Measurements from ENCODE around the gene HOXD3. TPM values are rescaled to one million over a fixed set of nuclear protein-coding genes. Genes with fewer than 3 reads are reported as not detected.

Gene HOXD3
- total and polyA plus RNA-seq, 5 donors from 2014 or later, result not detected

- ATAC-seq (ENCODE audit: low read depth in 2 of 2), result no peak
- H3K27me3 Mint-ChIP-seq, result peaks cover 90% of the 10 kb centered on the region
- H3K9me3 Mint-ChIP-seq, result peaks cover 0 to 8% (median 5%) of the 10 kb centered on the region in 7 donors
- Histone ChIP-seq H3K4me1 (ENCODE audit: control insufficient read depth, insufficient read depth, low read length, poor library complexity, severe bottlenecking) (no peaks in the 10 kb centered on the region), H3K27me3 (ENCODE audit: control insufficient read depth, insufficient read depth, low read length) (peaks cover 38% of the 10 kb centered on the region), H3K9me3 (ENCODE audit: control insufficient read depth in 2 of 2, low read length in 2 of 2) (no peaks in the 10 kb centered on the region), H3K4me3 (ENCODE audit: low read depth, low read length) (no peak overlapping the region), H3K36me3 (ENCODE audit: control insufficient read depth, insufficient read depth, low read length) (no peaks in the 10 kb centered on the region), H3K27ac (ENCODE audit: insufficient read depth, low read length, poor library complexity, severe bottlenecking) (no peak overlapping the region)
- H3K36me3 Mint-ChIP-seq, result peaks cover 4% of the 10 kb centered on the region
- no peak for DNase-seq
- no peak overlapping the region for H3K27ac Mint-ChIP-seq
- H3K4me1 Mint-ChIP-seq, result peaks cover 0 to 6% (median 0%) of the 10 kb centered on the region in 4 donors
- H3K4me3 Mint-ChIP-seq, result no peak overlapping the region
Observed at GRCh38 chr2:176167398-176167797, 10.3 kb downstream of the HOXD3 start.

- H3K36me3 ChIP-seq (ENCODE audit: control insufficient read depth, insufficient read depth, low read length), result no peaks in the 10 kb centered on the region
- H3K9me3 ChIP-seq (ENCODE audit: control insufficient read depth in 2 of 2, low read length in 2 of 2), result no peaks in the 10 kb centered on the region
- peaks cover 39% of the 10 kb centered on the region for H3K27me3 ChIP-seq (ENCODE audit: control insufficient read depth, insufficient read depth, low read length)
- DNase-seq (no peak), ATAC-seq (ENCODE audit: low read depth in 2 of 2) (no peak)
- no peaks in the 10 kb centered on the region for H3K4me1 ChIP-seq (ENCODE audit: control insufficient read depth, insufficient read depth, low read length, poor library complexity, severe bottlenecking)
- no peak overlapping the region for H3K27ac ChIP-seq (ENCODE audit: insufficient read depth, low read length, poor library complexity, severe bottlenecking)
- Mint-ChIP-seq H3K27me3 (peaks cover 92% of the 10 kb centered on the region), H3K36me3 (peaks cover 2% of the 10 kb centered on the region), H3K9me3 (peaks cover 0 to 4% (median under 1%) of the 10 kb centered on the region in 7 donors), H3K4me3 (no peak overlapping the region), H3K27ac (no peak overlapping the region), H3K4me1 (peaks cover 0 to 9% (median 2%) of the 10 kb centered on the region in 4 donors)
- H3K4me3 ChIP-seq (ENCODE audit: low read depth, low read length), result no peak overlapping the region
Observed at GRCh38 chr2:176169181-176169580, 12.1 kb downstream of the HOXD3 start.

GRCh38 chr2:176169711-176170110 lies 12.6 kb downstream of the HOXD3 start:
- Mint-ChIP-seq H3K27ac (no peak overlapping the region), H3K4me1 (peaks cover 0 to 6% (median 2%) of the 10 kb centered on the region in 4 donors), H3K36me3 (no peaks in the 10 kb centered on the region), H3K4me3 (no peak overlapping the region), H3K27me3 (peaks cover 92% of the 10 kb centered on the region), H3K9me3 (peaks cover 0 to 2% (median 0%) of the 10 kb centered on the region in 7 donors)
- peaks cover 34% of the 10 kb centered on the region for H3K27me3 ChIP-seq (ENCODE audit: control insufficient read depth, insufficient read depth, low read length)
- no peaks in the 10 kb centered on the region for H3K9me3 ChIP-seq (ENCODE audit: control insufficient read depth in 2 of 2, low read length in 2 of 2)
- no peaks in the 10 kb centered on the region for H3K4me1 ChIP-seq (ENCODE audit: control insufficient read depth, insufficient read depth, low read length, poor library complexity, severe bottlenecking)
- DNase-seq, result no peak
- ATAC-seq (ENCODE audit: low read depth in 2 of 2), result no peak
- H3K4me3 ChIP-seq (ENCODE audit: low read depth, low read length), result no peak overlapping the region
- no peaks in the 10 kb centered on the region for H3K36me3 ChIP-seq (ENCODE audit: control insufficient read depth, insufficient read depth, low read length)
- H3K27ac ChIP-seq (ENCODE audit: insufficient read depth, low read length, poor library complexity, severe bottlenecking), result no peak overlapping the region

GRCh38 chr2:176170602-176171305 lies 13.6 kb downstream of the HOXD3 start:
- H3K36me3 Mint-ChIP-seq, result no peaks in the 10 kb centered on the region
- Histone ChIP-seq H3K27me3 (ENCODE audit: control insufficient read depth, insufficient read depth, low read length) (peaks cover 35% of the 10 kb centered on the region), H3K4me1 (ENCODE audit: control insufficient read depth, insufficient read depth, low read length, poor library complexity, severe bottlenecking) (no peaks in the 10 kb centered on the region), H3K4me3 (ENCODE audit: low read depth, low read length) (no peak overlapping the region), H3K36me3 (ENCODE audit: control insufficient read depth, insufficient read depth, low read length) (no peaks in the 10 kb centered on the region), H3K9me3 (ENCODE audit: control insufficient read depth in 2 of 2, low read length in 2 of 2) (no peaks in the 10 kb centered on the region), H3K27ac (ENCODE audit: insufficient read depth, low read length, poor library complexity, severe bottlenecking) (no peak overlapping the region)
- peaks cover 0 to 8% (median 2%) of the 10 kb centered on the region in 4 donors for H3K4me1 Mint-ChIP-seq
- H3K9me3 Mint-ChIP-seq, result peaks cover 0 to 2% (median 0%) of the 10 kb centered on the region in 7 donors
- peak overlapping the region in 1 of 4 donors; percentile 26 for H3K4me3 Mint-ChIP-seq
- no peak overlapping the region for H3K27ac Mint-ChIP-seq
- H3K27me3 Mint-ChIP-seq, result peaks cover 92% of the 10 kb centered on the region
- ATAC-seq (ENCODE audit: low read depth in 2 of 2), result no peak
- no peak for DNase-seq

- Histone ChIP-seq H3K4me1 (ENCODE audit: control insufficient read depth, insufficient read depth, low read length, poor library complexity, severe bottlenecking) (no peaks in the 10 kb centered on the region), H3K4me3 (ENCODE audit: low read depth, low read length) (no peak overlapping the region), H3K27ac (ENCODE audit: insufficient read depth, low read length, poor library complexity, severe bottlenecking) (no peak overlapping the region), H3K9me3 (ENCODE audit: control insufficient read depth in 2 of 2, low read length in 2 of 2) (no peaks in the 10 kb centered on the region), H3K36me3 (ENCODE audit: control insufficient read depth, insufficient read depth, low read length) (no peaks in the 10 kb centered on the region), H3K27me3 (ENCODE audit: control insufficient read depth, insufficient read depth, low read length) (peaks cover 35% of the 10 kb centered on the region)
- no peak overlapping the region for H3K27ac Mint-ChIP-seq
- DNase-seq, result no peak
- H3K9me3 Mint-ChIP-seq, result peaks cover 0 to 2% (median 0%) of the 10 kb centered on the region in 7 donors
- peaks cover 0 to 8% (median 2%) of the 10 kb centered on the region in 4 donors for H3K4me1 Mint-ChIP-seq
- H3K36me3 Mint-ChIP-seq, result no peaks in the 10 kb centered on the region
- H3K4me3 Mint-ChIP-seq, result no peak overlapping the region
- ATAC-seq (ENCODE audit: low read depth in 2 of 2), result no peak
- H3K27me3 Mint-ChIP-seq, result peaks cover 92% of the 10 kb centered on the region
Observed at GRCh38 chr2:176171351-176172006, 14.4 kb downstream of the HOXD3 start.

GRCh38 chr2:176172007-176172894 lies 15.1 kb downstream of the HOXD3 start:
- ATAC-seq (ENCODE audit: low read depth in 2 of 2) (no peak), DNase-seq (no peak)
- Mint-ChIP-seq H3K4me1 (peaks cover 0 to 8% (median 2%) of the 10 kb centered on the region in 4 donors), H3K4me3 (no peak overlapping the region), H3K36me3 (no peaks in the 10 kb centered on the region), H3K27me3 (peaks cover 92% of the 10 kb centered on the region), H3K27ac (no peak overlapping the region), H3K9me3 (peaks cover 0 to 2% (median 0%) of the 10 kb centered on the region in 7 donors)
- Histone ChIP-seq H3K4me3 (ENCODE audit: low read depth, low read length) (no peak overlapping the region), H3K9me3 (ENCODE audit: control insufficient read depth in 2 of 2, low read length in 2 of 2) (no peaks in the 10 kb centered on the region), H3K36me3 (ENCODE audit: control insufficient read depth, insufficient read depth, low read length) (no peaks in the 10 kb centered on the region), H3K4me1 (ENCODE audit: control insufficient read depth, insufficient read depth, low read length, poor library complexity, severe bottlenecking) (no peaks in the 10 kb centered on the region), H3K27me3 (ENCODE audit: control insufficient read depth, insufficient read depth, low read length) (peaks cover 33% of the 10 kb centered on the region), H3K27ac (ENCODE audit: insufficient read depth, low read length, poor library complexity, severe bottlenecking) (no peak overlapping the region)

GRCh38 chr2:176172895-176173566 lies 15.9 kb downstream of the HOXD3 start:
- Histone ChIP-seq H3K27me3 (ENCODE audit: control insufficient read depth, insufficient read depth, low read length) (peaks cover 35% of the 10 kb centered on the region), H3K9me3 (ENCODE audit: control insufficient read depth in 2 of 2, low read length in 2 of 2) (no peaks in the 10 kb centered on the region), H3K36me3 (ENCODE audit: control insufficient read depth, insufficient read depth, low read length) (no peaks in the 10 kb centered on the region), H3K4me1 (ENCODE audit: control insufficient read depth, insufficient read depth, low read length, poor library complexity, severe bottlenecking) (no peaks in the 10 kb centered on the region), H3K4me3 (ENCODE audit: low read depth, low read length) (no peak overlapping the region), H3K27ac (ENCODE audit: insufficient read depth, low read length, poor library complexity, severe bottlenecking) (no peak overlapping the region)
- Mint-ChIP-seq H3K36me3 (no peaks in the 10 kb centered on the region), H3K27ac (no peak overlapping the region), H3K9me3 (peaks cover 0 to 2% (median 0%) of the 10 kb centered on the region in 7 donors), H3K27me3 (peaks cover 92% of the 10 kb centered on the region), H3K4me3 (no peak overlapping the region), H3K4me1 (peaks cover 0 to 11% (median 2%) of the 10 kb centered on the region in 4 donors)
- ATAC-seq (ENCODE audit: low read depth in 2 of 2) (no peak), DNase-seq (no peak)
